Right ventricle myocardium superior (tissue), 1 donor: ENCODE results near the gene SLC43A2. TPM values are rescaled to one million over a fixed set of nuclear protein-coding genes. Genes with fewer than 3 reads are reported as not detected.
A peak's percentile ranks its signal among the peaks of the same experiment; 100 is the strongest.

ENCODE experiments used
- ATAC-seq: fragments of 200-7000 bp; cut with Tn5 transposase; one replicate; pipeline ENCODE4 v1.9.1; 2020; ENCODE audit warnings: mild to moderate bottlenecking; ENCODE audit not compliant: poor library complexity
- DNase-seq: peaks from one replicate; pipeline ENCODE4 v3.0.0-alpha.2; 2020
- intact Hi-C: fragments of 100-400 bp; cut with DNase I; formaldehyde crosslinking; loops from one replicate; pipeline ENCODE4 v1.11.2; 2022
- total RNA-seq: library from RNA; stranded (reverse); fragmentation: NEBNext Ultra II Directional; extraction: Animal tissue kit (Norgen Biotek cat#: 25700); gene quantifications from one replicate; pipeline ENCODE4 v1.2.1, GENCODE V29; 2021
- donor health status: DM: no; HTN: yes; CAD: no; lungs with severe emphysema.

SLC43A2 gene
- total RNA-seq, 1 donor from 2014 or later = 4.2 TPM

DNA sequence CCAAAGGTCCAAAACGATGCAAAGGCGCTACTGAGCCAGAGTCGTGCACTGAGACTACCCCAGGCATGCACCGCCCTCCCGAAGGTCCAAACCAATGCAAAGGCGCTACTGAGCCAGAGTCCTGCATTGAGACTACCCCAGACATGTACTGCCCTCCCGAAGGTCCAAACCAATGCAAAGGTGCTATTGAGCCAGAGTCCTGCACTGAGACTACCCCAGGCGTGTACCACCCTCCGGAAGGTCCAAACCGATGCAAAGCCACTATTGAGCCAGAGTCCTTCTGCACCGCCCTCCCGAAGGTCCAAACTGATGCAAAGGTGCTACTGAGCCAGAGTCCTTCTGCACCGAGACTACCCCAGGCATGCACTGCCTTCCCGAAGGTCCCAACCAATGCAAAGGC lies 27.1 kb downstream of the SLC43A2 start:
- no peak for ATAC-seq
- no peak for DNase-seq
- intact Hi-C loops = no loop called here

DNA sequence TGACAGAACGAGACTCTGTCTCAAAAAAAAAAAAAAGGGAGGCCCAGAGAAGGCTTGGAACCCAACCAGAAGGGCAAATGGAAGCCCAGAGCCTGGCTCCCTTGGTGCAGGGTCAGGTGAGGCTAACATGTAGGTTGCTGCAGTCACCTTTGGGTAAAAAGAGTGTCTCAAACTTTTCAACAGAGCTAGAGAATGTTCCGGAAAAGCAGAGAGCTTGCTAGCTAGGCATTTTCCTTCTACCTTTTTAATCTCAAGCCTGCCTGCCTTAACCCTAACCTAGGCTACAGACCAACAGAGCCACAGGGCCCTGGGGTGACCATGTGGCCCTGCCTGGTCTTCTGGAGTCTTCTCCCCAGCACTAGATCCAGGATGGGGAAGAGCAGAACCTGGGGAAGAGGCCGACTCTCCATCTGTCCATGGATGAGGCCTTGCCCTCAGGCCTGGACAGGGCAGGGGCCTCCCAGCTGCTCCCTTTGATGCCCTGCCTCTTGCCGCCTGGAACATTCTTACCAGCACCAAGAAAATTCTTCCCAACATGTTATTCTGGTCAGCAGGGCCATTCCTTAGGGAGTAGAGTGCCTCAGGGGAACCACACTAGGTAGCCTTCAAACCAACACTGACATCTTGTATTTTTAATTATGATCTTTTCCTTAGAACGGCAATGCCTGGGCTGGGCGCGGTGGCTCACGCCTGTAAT lies 30.1 kb downstream of the SLC43A2 start:
- DNase-seq = no peak
- no peak for ATAC-seq
- intact Hi-C loops = no loop called here

DNA sequence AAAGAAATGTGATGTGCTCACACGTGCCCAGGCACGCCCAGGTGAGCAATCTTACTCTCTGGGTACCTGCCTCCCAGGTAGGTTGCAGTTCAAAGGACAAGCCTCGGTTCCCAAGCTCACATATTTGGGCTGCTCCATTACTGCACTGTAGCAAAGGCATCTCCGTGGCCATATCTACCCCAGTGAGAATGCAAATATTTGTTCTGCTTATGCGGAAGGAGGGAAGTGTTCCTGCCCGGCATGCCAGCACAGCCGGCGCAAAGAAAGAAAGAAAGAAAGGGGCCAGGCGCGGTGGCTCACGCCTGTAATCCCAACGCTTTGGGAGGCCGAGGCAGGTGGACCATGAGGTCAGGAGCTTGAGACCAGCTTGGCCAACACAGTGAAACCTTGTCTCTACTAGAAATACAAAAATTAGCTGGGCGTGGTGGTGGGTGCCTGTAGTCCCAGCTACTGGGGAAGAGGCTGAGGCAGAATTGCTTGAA lies 30.7 kb downstream of the SLC43A2 start:
- intact Hi-C loops = no loop called here
- DNase-seq (no peak), ATAC-seq (no peak)

DNA sequence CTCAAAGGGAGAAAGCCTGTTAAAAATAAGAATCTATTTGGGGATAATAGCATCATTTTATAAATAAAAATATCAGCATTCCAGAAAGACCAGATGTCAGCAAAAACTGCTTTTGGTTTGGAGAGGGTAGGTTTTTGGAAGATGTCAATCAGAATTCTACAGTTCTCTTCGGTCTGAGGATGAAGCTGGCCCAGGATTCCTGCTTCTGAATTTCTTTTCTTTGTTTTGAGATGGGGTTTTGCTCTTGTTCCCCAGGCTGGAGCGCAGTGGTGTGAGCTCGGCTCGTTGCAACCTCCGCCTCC lies 35.1 kb downstream of the SLC43A2 start:
- DNase-seq (no peak), ATAC-seq (no peak)
- intact Hi-C loops = no loop called here

DNA sequence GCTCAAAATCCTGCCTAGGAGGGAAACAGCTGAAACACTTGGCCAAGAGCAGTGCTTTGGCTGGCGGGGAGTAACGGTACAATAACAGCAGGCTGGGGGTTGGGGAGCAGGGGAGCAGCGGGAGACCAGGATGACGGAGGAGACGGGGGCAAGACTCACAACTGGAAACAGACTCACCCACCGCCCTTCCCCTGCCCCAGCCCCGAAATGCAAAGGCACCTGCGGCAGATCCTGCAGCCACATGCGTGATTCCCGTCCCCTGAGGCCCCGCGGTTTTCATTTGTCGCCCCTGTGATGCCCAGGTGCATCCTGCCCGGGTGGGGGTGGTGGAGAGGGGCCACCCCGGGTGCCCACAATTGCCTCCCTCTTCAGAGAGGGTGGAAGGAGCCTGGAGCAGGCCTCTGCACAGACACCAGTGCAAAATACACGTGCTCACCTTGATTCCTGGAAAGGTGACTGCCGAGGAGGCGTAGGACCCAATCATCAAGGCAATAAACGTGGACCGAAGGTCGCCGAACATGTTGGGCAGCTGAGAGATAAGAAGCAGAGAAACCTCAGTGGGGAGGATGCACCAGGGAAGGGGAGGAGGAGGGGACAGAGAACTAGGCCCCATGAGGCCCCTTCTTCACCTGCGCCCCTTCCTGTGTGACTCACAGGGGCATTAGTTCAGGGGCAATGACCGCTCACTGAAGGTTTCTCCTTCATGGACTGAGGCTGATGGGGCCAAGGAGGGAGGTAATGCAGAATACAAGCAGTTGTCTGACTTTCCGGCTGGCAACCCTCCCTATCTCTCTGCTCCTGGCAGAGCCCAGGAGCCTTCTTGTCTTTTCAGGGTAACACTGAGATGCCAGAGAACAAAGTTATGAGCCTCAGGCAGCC lies 35.6 kb downstream of the SLC43A2 start:
- ATAC-seq = no peak
- intact Hi-C loops = no loop called here
- DNase-seq = no peak

DNA sequence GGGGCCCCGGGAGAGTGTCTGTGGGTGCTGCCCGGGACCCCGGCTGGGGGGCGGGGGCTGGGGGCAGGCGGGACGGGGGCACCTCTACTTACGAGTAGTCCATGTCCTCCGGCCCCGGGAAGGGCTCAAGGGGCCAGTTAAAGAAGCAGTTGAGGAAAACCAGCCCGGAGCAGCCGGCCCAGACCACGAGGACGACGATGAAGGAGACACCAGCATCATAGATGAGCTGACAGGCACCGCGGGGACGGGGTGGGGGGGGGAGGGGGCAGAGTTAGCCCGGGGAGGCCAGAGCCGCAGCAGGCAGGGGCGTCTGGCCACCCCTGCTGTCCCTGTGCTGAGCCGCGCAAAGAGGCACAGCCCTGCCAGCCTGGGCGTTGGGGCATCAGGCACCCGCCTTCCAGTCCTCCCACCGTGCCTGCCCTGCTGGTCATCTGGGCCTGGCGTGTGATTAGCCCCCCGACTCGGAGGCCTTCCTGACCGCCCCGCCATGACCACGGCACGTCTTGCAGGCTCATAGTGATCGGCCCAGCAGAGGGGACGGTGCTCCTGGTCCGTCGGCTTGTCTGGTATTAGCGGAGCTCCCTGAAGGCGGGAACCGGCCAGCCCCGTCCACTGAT lies 37.1 kb downstream of the SLC43A2 start:
- no peak for DNase-seq
- intact Hi-C loops = no loop called here

DNA sequence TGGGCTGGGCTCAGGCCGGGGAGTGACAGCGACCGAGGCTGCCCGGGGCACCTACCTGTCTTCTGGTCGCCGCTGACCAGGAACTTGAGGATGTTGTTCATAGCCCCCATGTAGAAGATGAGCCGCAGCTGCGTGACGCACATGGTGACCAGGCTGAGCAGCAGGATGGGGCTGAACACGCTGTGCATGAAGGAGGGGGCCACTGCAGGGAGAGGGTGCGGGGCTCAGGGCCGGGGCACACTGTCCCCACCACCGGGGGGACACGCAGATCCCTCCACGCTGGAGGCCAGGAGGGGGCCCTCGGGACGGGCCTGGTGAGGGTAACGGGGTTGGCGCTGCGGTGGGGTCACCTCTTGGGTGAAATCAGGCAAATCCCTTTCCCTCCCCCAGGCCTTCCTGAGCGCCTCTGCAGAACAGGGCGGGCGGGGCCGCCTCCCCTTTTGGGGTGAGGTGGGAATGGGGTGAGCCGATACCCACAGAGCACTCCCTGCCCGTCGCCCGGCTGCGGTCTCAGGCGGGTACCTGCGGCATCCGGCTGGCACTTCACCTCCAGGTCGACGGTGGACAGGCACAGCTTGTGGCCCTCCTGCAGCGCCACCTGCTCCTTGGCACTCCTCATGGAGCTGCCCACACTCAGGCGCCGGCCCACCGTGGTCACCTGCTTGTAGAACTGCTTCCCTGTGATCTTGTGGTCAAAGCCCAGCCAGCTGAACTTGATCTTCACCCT lies 37.7 kb downstream of the SLC43A2 start:
- intact Hi-C loops = no loop called here
- peak; percentile 2 for ATAC-seq

More for the DNA sequence above, 37.1 kb downstream of the SLC43A2 start:
- ATAC-seq = no peak

DNA sequence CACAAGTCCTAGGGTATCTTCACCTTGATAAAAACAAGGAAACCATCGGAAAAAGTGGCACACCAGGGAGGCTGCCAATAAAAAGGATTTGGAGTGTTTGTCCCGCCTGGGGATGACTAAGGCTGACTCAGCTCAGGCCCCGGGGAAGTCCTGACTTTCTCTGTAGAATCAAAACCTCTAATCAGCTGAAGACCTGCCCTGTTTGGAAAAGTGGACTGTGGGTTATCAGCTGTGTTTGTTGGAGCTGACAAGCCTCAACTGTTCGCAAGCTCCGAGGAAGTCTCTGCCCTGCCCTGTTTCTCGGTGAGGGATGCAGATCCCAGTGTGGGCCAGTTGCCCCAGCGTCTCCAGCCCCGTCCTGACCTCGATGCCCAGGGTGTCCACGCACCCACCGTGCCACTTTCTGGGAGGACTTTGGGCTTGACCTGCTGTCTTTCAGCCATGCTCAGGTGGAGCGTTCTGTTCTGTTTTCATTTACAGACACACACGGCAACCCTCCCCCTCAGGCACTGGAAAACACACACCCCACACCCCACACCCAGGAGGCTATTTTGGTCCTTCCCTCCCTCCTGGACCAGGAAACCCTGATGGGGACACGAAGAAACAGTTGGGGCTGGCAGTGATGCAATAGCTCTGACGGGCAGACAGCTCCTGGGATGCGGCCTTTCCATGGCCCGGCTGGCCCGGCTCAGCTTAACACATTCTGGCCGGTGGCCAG lies 38.4 kb downstream of the SLC43A2 start:
- peak; percentile 91 for ATAC-seq
- peak; percentile 84 for DNase-seq
- intact Hi-C loops = no loop called here

More for the DNA sequence above, 37.7 kb downstream of the SLC43A2 start:
- DNase-seq = no peak

DNA sequence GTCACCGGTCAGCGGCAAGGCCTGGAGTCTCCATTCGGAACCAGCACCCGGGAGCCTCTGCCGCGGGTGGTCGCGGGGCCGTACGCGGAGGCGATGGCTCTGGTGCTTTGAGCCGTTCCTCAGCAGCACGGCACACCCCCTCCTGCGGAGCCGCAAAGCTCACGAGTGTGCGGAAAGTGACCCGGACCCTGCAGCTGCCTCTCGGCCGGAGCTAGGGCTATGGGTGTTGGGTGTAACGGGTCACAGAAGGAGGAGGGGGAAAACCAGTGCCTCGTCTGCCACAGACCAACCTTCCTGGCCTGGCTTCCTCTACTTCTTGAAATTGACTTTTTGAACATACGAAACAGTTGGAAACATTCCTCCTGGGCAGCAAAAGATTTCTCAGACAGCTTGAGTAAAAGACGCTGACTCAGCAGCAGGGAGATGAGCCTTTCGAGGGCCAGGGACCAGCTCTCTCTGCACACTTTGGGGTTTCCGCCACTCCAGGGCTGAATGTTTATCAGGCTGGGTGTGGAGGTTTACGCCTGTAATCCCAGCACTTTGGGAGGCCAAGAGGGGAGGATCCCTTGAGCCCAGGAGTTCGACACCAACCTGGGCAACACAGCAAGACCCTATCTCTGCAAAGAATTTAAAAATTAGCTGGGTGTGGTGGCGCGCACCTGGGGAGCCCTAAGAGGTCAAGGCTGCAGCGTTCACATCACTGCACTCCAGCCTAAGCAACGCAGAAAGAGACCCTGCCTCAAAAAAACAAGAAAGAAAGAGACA lies 39.6 kb downstream of the SLC43A2 start:
- intact Hi-C loops = no loop called here

DNA sequence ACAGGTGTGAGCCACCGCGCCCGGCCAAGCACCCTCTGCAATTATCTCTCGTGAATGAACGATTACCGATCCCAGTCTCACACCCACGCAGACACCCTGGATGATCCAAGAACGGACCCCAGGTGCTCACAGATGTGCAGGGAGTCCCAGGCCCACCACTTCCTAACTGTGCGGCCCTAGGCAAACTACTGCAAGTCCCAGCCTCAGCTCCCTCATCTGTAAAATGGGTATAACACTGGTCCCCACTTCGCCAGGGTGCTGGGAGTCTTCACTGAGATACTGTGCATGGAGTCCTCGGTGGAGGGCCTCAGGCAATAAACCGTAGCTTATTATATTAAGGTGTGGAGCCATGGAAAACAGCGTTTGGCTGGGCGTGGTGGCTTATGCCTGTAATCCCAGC lies 44.5 kb downstream of the SLC43A2 start:
- no peak for DNase-seq
- no peak for ATAC-seq
- intact Hi-C loops = no loop called here

More for the DNA sequence above, 39.6 kb downstream of the SLC43A2 start:
- no peak for DNase-seq
- no peak for ATAC-seq

DNA sequence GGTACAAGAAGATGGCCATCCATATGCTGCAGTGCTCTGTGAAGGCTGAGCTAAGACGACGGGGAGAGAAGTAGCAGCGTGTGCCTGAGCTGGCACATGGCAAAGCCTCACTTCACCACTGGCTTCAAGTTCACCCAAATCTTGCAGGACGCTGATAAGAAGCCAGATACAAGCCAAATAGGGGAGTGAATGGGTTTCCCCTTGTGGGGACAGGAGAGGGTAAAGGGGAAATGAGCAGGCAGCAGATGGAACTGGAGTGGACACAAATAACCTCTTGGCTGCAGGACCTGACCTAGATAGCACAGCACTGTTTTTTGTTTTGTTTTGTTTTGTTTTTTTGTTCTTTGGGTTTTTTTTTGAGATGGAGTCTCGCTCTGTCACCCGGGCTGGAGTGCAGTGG lies 45.1 kb downstream of the SLC43A2 start:
- peak; percentile 15 for ATAC-seq
- intact Hi-C loops = no loop called here
- DNase-seq = no peak

DNA sequence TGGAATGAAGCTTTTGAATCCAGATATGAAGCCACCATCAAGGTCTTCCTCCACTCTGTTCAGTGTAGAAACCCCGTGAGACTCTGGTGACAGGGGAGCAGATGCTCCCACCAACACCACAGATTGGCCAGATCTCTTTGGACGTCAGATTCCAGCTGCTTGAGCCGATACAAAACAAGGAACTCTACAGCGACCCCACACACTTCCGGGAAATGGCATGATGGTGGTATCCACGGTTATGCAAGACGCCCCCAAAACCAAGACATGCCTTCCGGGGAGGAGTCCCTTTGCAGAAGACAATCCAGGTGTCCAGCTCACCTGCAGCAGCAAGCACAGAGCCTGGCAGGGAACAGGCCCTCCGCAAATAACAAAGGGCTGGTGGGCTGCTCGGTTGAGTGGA lies 46.3 kb downstream of the SLC43A2 start:
- no peak for DNase-seq
- intact Hi-C loops = no loop called here
- ATAC-seq = no peak

DNA sequence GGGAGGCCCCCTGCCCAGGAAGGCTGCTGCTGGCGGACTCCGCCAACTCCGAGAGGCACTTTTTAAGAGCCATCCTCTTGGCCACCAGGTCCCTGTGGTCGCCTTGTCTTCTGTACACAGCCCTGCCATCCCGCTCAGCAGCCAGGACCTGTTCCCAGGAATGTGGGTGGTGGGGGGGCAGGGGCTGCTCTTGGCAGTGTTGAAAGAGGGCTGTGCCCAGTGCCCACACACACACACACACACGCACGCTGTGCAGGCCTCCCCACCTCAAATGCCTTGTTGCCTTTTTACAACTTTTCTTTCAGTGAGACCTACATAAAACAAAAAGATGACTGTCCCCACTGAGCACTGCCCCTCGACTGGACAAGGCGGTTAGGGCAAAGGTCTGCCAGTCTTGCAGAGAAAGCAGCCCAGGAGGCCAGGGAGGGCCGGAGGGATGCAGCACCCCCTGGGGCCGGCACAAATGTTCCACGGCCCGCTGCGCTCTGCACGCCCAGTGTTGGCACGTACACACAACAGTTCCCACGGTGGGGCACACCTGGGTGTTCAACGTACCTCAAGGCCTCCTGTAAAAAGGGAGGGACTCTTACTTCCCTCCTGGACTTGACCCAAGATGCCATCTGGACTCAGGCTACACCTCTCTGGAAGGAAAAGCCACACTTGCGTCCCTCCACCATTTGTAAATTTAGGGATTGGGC lies 47.5 kb downstream of the SLC43A2 start:
- intact Hi-C loops = no loop called here
- ATAC-seq (no peak), DNase-seq (no peak)

DNA sequence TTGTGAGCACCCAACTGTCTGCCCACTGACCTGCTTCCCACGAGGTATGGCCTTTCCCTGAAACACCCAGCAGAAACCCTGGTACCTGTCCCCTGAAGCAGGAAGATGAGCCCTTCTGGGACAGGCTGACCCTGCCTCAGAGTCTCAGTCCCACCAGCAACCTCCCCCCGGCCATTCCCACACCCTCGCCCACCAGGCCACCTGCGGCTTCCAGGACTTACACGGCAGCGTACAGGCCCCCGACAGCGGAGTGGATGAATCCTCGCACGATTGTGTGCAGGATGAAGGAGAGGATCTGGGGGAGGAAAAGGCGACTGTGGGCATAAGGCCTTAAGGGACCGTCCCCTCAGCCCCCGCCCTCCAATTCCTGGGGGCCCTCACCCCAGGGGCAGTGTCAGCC lies 50.6 kb downstream of the SLC43A2 start:
- intact Hi-C loops = no loop called here
- no peak for DNase-seq
- no peak for ATAC-seq

DNA sequence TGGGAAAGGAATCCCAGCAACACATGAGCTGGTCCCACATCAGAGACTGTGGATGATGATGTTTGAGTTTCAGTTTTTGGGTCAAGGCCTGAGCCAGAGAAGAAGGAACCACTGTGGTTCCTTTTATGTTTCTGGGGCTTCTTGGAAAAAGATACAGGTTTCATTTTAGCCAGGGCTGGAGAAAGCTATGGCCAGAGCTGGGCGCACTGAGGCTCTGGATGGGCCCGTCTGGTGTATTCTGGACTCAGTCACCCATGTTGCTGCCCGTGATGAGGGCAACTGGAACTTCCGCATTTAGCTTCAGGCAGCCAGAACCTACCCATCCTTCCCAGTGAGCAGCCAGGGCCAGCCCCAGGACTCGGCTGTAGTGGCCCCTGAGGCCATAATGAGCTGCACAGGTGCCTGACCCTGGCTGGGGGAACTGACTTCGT lies 51.0 kb downstream of the SLC43A2 start:
- DNase-seq = peak; percentile 59
- peak; percentile 18 for ATAC-seq
- intact Hi-C loops = no loop called here

DNA sequence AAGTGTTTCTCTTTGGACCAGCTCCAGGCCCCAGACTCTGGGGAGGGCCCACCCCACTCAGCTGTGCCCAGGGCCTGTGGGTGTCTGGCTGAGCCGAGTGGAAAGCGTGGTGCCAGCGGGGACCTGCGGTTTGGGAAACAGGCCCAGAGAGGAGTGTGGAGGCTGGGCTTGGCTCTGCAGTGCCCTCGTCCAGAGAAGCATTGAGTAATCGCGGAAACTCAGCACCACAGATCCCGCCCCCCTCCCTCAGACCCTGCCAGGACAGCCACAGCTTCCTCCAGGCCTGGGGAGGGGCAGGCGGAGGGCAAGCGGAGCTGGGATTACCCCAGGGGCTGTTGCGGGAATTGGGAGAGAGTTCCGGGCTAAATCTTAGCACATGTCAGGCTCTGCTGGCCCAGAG lies 51.5 kb downstream of the SLC43A2 start:
- ATAC-seq (peak; percentile 84), DNase-seq (peak; percentile 94)
- intact Hi-C loops = no loop called here

DNA sequence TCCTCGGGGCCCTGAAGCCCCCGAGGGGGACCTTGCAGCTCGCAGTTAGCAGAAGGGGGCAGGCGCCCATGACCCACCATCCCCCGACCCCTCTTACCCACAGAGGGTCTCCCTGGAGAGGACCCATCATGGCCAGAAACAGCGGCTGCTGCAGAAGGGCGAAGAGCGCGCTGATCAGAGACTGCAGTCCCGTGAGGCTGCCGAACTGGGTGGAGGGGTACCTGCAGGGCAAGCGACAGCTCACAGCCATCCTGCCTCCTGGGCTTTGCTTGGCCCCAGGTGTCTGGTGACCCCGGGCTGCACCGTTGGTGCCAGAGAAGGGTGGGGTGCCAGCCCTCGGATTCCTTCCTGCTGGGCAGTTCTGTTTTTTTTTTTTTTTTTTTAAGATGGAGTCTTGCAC lies 52.1 kb downstream of the SLC43A2 start:
- DNase-seq (no peak), ATAC-seq (no peak)
- intact Hi-C loops = no loop called here
